ENCODE data around the gene CREB3L2.
"Not testable (repeated sequence)": the region's sequence is repeated elsewhere in the genome, so short reads cannot be mapped to it uniquely, and the experiment has no call there.

Gene CREB3L2

GRCh38 chr7:137835486-137836112 lies 166.3 kb downstream of the CREB3L2 start:
- DNase-seq (ENCODE audit: low read depth): no peak

GRCh38 chr7:137834552-137834951 lies 167.3 kb downstream of the CREB3L2 start:
- no peak for DNase-seq (ENCODE audit: low read depth)

- DNase-seq (ENCODE audit: low read depth): not testable (repeated sequence)
Observed at GRCh38 chr7:137832990-137833389, 168.9 kb downstream of the CREB3L2 start.

GRCh38 chr7:137832382-137832781 lies 169.5 kb downstream of the CREB3L2 start:
- no peak for DNase-seq (ENCODE audit: low read depth)

- DNase-seq (ENCODE audit: low read depth): not testable (repeated sequence)
Observed at GRCh38 chr7:137831555-137831954, 170.3 kb downstream of the CREB3L2 start.

GRCh38 chr7:137829337-137829992 lies 172.4 kb downstream of the CREB3L2 start:
- DNase-seq (ENCODE audit: low read depth): no peak

GRCh38 chr7:137828456-137828855 lies 173.4 kb downstream of the CREB3L2 start:
- no peak for DNase-seq (ENCODE audit: low read depth)

GRCh38 chr7:137825489-137825888 lies 176.4 kb downstream of the CREB3L2 start:
- DNase-seq (ENCODE audit: low read depth): no peak
